Uterus (tissue), 2 donors: ENCODE measurements around the gene STAG2.

Experiments used
- POLR2A ChIP-seq, 2 donors: fragments of 450-650 bp; IDR thresholded peaks; one replicate each; pipeline ENCODE4 v1.6.1; 2016; ENCODE audit warnings: antibody characterized with exemption in 2 of 2, mild to moderate bottlenecking in 1 of 2, moderate library complexity in 1 of 2
- TF ChIP-seq, protein P1 (sequence below), 4 experiments: fragments of 200-600 bp in 2 of 4; fragments of 450-650 bp in 2 of 4; sonication (generic) in 2 of 4; IDR thresholded peaks; one replicate each; pipeline ENCODE4 v1.5.1; 2016 to 2019; ENCODE audit warnings: antibody characterized with exemption in 4 of 4, mild to moderate bottlenecking in 2 of 4, moderate library complexity in 1 of 4

- no peak for TF ChIP-seq POLR2A (IDR thresholded peaks at IDR 0.05)
- TF ChIP-seq, protein P1, sequence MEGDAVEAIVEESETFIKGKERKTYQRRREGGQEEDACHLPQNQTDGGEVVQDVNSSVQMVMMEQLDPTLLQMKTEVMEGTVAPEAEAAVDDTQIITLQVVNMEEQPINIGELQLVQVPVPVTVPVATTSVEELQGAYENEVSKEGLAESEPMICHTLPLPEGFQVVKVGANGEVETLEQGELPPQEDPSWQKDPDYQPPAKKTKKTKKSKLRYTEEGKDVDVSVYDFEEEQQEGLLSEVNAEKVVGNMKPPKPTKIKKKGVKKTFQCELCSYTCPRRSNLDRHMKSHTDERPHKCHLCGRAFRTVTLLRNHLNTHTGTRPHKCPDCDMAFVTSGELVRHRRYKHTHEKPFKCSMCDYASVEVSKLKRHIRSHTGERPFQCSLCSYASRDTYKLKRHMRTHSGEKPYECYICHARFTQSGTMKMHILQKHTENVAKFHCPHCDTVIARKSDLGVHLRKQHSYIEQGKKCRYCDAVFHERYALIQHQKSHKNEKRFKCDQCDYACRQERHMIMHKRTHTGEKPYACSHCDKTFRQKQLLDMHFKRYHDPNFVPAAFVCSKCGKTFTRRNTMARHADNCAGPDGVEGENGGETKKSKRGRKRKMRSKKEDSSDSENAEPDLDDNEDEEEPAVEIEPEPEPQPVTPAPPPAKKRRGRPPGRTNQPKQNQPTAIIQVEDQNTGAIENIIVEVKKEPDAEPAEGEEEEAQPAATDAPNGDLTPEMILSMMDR (IDR thresholded peaks at IDR 0.05): no peak
These were observed 72.3 kb downstream of the STAG2 start for GRCh38 chrX:124033821-124034220.
